ENCODE measurements around the gene SPATC1L.

DNA sequence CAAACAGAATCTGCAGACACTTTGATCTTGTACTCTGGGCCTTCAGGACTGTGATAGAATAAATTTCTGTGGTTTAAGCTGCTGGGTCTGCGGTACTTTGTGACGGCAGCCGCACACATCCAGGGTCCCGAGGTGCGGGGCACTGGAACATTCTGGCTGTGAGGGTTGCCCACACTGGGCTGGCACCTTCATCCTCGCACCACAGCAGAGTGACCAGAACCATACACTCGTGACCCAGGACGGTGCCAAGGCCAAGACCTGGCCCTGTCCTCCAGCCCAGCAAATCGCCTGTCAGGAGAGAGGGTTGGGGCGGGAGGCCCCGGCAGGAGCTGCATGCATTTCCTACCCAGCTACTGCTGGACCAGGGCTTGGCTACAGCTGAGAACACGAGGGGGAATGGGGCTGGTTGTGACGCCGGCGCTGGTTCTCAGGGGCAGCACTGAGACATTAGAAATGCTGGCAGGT, 26.2 kb downstream of the SPATC1L start:
- TF ChIP-seq POLR2A (IDR thresholded peaks at IDR 0.05): no peak
- TF ChIP-seq, protein P1, sequence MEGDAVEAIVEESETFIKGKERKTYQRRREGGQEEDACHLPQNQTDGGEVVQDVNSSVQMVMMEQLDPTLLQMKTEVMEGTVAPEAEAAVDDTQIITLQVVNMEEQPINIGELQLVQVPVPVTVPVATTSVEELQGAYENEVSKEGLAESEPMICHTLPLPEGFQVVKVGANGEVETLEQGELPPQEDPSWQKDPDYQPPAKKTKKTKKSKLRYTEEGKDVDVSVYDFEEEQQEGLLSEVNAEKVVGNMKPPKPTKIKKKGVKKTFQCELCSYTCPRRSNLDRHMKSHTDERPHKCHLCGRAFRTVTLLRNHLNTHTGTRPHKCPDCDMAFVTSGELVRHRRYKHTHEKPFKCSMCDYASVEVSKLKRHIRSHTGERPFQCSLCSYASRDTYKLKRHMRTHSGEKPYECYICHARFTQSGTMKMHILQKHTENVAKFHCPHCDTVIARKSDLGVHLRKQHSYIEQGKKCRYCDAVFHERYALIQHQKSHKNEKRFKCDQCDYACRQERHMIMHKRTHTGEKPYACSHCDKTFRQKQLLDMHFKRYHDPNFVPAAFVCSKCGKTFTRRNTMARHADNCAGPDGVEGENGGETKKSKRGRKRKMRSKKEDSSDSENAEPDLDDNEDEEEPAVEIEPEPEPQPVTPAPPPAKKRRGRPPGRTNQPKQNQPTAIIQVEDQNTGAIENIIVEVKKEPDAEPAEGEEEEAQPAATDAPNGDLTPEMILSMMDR (IDR thresholded peaks at IDR 0.05): no peak
